KG1 (cell line): Measurements from ENCODE around the gene KLK12.
"Not testable (repeated sequence)": the region's sequence is repeated elsewhere in the genome, so short reads cannot be mapped to it uniquely, and the experiment has no call there.

Experiments
- DNase-seq: peaks from one replicate; lab custom pipeline; 2025; lab: John Stamatoyannopoulos, UW

The KLK12 gene

DNA sequence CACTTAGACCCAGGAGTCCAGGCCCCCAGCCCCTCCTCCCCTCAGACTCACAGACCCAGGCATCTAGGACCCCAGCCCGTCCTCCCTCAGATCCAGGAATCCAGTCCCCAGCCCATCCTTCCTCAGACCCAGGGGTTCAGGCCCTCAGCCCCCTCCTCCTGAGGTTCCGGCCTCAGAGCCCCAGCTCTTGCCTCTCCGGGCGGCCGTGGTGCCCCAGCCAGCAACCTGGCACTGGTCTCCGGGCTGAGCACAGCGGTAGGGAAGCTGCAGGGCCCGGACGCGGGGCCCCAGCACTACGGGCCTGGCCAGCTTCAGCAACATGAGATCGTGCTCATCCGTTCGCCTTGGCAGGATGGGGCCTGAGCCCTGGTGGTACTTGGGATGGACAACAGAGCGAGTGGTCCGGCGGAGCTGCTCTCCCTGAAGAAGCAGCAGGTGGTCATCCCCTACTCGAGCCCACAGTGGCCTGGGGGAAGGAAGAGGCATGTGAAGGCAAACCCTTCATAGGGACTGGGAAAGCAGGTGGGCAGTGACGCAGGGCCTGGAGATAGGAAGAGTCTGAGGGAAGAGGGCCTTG is 19.0 kb downstream of the KLK12 start:
- DNase-seq = no peak

DNA sequence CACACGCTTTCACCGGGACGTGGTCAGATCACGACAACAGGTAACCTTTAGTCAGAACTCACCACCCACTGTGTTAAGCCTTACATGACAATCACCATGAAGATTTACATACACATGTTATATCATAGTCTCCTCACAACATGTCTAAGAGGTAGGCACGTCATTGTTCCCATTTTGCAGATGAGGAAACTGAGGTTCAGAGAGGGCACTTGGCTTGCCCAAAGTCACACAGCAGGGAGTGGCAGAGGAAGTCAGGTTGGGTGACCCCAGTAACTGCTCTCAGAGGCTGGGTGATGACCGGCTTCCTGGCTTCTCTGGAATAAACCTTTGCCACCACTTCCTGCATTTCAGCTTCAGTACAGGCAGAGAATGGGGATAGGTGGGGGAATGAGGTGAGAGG is 20.6 kb downstream of the KLK12 start:
- DNase-seq = no peak

DNA sequence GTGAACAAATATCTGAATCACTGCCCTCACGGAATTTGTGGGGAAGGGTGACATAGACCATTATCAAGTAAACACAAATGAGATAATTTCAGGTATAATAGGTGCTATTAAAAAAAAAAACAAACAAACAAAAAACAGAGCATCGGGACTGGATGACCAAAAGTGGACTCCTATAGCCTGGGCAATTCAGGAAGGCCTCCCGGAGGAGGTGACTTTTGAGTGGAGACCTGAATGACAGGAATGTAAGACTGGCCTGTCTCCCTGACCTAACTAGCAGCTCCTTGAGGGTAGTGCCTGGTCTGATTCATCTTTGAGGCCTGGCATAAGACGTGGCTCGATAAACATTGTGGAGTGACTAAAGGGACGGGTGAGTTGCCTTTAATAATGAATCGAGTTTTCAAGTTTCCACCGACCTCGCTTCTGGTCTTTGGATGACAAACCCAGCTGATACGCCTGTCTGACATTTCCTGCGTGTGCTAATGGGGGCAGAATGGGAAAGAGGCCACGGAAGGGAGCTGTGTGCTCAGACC is 22.1 kb downstream of the KLK12 start:
- no peak for DNase-seq

DNA sequence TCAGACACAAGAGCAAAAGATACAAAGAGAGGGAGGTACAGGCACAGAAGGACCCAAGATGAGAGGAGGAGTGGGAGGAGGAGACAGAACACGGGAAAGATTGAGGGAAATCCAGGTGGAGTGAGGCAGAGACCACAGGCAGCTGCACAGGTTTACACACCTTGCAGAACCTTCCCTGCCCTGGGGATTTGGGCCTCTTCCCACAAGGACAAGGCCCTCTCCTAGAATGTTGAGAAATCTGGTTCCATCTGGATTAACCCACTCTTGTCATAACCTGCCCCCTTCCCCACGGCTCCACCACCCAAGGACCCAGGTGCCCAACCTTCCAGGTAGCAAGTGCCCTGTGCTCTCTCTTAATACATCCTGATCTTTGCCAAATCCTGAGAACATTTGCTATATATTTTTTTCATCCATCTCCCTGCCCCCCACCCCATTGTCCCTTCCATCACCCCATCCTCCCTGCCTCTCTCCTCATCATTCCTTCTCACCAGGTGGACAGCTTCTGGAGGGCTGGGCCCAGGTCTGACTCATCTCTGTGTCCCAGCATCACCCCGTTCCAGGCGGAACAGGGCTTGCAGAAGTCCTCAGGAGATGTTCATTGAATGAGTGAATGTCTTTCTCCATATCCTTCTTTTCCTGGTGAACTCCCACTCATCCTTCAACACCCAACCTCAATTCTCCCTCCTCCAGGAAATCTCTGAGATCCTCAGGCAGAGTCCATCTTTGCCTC is 24.6 kb downstream of the KLK12 start:
- DNase-seq = no peak

DNA sequence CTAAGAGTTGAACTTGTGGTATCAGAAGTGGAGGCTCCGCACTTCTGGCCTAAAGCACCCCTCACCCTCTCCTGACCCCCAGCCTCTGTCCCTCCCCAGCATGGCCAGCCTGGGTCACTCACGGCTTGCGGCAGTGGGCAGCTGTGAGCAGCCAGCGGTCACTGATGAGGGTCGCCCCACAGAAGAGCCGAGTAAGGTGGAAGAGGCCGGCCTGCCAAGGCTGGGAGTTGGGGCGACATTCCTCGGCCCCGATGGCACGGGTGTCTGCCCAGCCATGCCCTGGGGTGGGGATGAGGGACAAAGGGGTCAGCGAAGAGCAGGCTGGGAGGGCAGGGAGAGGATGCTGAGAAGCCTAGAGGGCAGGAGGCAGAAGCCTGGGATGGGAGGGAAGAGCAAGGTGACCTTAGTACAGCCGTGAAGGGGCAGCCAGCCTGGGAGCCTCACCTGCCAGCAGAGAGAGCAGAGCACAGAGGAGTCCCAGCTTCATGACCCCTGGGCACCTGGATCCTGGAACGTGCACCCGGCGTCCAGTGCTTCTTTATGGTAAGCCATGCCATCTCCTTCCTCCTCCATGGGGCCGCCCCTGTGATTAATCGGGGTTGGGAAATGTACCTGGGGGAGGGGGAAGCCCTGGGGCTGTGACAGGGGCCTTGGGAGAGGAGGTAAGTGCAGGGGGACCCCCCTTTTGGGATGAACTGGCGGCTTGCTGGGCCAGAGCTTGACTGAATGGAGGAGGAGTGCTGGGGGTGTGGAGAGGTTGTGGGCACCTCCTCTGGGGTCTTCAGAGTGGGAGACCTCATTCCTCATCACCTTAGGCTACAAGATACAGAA is 25.5 kb downstream of the KLK12 start:
- DNase-seq = no peak

DNA sequence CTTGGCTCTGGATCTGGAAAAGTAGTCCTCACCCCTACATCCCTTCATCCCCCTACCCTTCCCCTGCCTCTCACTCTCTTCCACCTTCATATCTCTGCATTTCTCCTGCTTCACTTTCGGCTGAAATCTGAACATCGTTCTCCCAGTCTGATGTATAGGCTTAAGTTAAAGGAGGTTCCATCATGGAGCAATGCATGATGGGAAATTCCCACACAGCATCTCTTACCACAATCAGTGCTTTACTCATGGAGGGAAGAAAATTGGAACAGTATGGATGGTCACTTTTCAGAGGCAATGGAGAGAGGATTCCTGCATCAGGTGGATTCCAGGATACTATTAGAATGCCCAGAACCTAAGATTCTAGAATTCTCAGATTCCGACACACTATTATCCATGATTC is 27.3 kb downstream of the KLK12 start:
- no peak for DNase-seq

DNA sequence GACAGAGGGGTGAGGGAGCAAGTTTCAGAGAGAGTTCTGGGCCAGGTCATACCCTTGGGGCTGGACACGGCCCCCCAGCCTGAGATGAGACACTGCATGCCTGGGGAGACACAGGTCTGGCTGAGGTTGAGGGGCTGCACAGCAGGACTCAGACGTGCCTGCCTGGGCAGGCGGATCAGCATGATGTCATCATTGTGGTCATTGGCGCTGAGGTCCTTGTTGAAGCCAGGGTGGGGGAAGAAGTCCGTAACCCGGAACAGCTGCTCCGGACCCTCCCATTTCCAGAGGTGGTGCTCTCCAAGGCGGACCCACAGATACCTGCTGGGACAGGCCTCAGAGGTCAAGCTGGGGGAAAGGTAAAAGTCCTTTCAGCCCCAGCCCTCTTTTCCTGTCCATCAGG is 28.4 kb downstream of the KLK12 start:
- DNase-seq = no peak

DNA sequence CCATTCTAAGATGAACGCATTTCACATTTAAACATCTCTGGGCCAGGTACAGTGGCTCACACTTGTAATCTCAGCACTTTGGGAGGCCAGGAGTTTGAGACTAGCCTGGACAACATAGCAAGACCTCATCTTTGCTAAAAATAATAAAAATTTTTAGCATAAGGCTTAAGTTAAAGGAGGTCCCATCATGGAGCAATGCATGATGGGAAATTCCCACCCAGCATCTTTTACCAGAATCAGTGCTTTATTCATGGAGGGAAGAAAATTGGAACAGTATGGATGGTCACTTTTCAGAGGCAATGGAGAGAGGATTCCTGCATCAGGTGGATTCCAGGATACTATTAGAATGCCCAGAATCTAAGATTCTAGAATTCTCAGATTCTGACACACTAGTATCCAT is 29.6 kb downstream of the KLK12 start:
- no peak for DNase-seq

DNA sequence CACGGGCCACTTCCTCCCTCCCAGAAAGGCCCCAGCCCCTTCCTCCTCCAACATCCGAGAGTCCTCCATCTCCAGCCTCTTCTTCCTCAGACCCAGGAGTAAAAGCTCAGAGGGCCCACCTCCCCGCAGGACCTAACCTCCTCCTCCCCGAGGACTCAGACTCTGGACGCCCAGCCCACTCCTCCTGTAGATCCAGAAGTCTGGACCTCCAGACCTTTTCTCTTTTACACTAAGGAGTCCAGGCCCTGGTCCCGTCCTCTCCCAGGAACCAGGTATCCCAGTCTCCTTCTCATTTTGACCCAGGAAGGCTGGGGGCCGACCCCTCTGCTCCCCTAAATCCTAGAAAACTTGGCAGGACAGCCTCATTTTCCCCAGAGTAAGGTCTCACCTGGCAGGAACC is 31.5 kb downstream of the KLK12 start:
- DNase-seq = no peak

DNA sequence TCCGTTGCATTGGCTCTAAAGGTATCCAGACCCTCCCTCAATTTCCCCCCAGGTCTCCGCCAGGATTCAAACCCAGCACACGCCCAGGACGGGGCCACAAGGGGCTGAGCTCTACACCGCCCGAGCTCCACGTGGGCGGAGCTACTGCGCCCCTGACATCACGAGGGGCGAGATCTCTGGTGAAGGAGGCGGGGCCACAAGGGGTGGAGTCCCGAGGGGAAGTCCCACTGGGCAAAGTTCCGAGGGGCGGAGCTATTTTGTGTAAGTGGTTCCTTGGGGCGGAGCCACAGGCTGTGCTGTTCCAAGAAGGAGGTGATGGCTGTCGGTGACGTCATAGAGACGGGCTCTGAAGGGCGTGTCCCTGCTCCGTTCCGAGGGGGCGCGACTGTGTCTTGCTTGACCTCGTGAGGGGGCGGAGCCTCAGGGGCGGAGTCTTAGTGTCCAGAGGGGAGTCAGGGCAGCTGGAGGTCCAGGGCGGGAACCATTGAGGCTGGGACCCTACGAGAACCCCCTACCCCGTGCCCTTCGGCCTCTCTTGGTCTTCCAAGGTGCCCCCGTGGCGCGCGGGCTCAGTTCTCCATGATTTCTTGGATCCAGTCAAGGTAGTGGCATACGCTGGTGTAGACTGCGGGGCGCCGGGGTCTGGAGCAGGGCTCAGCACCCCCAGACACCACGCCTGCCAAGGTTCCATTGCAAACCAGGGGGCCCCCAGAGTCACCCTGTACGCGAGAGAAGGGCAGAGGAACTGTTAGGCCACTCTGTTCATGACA is 32.1 kb downstream of the KLK12 start:
- no peak for DNase-seq

DNA sequence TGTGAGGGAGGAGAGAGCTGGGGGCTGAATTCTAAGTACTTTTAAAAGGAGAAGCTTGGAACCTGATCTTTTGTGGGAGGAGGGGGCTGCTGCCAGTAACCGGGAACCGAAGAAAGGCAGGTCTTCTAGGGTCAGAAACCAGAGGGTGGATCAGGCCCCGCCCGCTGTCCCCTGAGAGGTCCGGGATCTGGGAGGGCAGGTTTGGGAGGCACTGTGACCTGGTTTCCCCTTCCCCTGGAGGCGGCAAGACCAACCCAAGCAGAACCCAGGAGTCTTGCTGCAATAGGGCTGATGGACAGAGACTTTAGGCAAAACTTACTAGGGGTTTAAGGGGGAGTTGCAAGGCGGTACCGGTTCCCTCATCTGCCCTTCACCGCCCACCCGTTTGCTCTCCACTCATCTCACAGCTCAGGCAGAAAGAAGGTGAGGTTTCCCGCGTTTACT is 32.7 kb downstream of the KLK12 start:
- DNase-seq = no peak

DNA sequence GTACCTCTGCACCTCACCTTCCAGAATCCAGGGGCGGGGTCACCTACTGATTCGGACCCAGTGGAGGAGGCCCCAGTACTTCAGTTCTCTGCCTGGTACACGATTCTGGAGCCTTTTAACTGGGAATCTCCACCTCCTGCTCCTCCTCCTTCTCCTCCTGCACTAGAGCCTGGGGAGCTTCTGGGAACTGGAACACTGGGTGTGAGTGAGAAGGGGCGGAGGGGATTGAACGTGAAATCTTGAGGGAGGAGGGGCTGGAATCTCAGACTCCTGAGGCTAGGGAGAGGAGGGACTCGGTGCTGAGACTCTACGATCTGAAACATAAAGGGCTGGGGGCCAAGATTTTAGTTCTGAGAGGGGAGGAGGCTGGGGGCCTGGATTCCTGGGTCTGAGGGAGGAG is 33.3 kb downstream of the KLK12 start, which contains the start of gene KLK8:
Gene KLK8, minus strand, starts transcription at position 90 of the 400 bp plus-strand sequence. CDS start 437 bp downstream, outside the sequence.
- no peak for DNase-seq

DNA sequence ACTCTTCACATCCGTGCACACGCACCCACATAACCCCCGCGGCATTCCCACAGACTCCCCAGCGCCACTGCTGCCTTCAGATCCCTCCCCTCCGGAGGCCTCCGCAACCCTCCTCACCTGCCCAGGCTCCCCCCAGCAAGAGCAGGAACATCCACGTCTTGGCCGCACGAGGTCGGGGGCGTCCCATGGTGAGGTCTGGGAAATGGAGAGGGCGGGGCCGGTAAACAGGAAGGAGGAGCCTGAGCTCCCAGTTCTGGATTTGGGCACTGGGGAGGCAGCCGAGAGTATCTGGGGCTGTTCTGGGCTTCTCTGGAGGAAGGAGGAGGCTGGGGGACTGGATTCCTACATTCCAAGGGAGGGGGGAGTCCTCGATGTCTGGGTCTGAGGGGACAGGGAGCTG is 33.8 kb downstream of the KLK12 start:
- no peak for DNase-seq

DNA sequence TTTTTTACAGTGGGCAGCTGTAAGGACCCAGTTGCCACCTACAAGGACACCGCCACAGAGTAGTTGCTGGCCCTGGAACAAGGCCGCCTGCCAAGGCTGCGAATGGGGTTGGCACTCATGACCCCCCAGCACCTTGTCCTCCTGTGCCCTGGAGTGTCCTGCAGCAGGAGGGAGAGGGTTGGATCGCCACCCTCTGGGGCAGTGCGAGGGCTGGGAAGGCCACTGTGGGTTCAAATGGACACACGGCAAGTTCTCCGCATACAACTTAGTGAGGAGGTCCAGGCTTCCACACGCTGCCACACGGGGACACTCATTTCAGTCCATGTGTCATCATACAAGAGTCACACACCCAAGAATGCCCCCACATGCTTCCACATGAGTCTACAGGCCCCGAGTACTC is 34.4 kb downstream of the KLK12 start:
- DNase-seq = no peak

DNA sequence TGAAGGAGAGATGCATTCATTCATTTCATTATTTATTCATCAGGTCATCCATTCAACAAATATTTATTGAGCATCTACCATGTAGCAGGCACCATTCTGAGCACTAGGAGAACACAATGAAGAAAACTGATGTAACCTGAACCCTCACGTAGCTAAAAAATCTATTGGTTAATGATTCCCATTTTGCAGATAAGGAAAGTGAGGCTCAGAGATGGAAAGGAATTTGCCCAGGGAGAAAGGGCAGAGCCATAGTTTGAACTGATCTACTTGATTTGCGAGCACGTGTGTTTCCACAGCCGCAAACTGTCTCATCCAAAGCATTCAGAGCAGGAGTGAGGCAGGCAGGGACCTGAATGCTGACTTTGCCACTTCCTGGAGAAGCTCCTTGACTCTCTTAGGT is 36.1 kb downstream of the KLK12 start:
- no peak for DNase-seq

DNA sequence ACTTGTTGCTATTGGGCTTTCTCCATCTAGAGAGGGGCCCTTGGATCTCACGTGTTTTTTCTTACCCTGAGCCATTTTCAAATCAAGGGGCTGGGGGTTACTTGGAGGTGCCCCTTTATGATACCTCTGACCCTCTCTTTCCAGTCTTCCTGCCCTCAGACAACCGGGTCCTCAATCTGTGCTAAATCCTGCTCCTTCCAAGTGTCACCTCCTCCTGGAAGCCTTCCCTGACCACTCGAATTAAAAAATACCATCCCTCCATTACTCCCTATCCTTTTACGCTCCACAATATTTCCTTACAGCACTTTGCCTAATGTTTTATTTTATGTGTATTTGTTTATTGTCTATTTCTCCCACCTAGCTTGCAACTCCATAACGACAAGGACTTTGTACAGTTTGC is 36.7 kb downstream of the KLK12 start:
- DNase-seq = no peak

DNA sequence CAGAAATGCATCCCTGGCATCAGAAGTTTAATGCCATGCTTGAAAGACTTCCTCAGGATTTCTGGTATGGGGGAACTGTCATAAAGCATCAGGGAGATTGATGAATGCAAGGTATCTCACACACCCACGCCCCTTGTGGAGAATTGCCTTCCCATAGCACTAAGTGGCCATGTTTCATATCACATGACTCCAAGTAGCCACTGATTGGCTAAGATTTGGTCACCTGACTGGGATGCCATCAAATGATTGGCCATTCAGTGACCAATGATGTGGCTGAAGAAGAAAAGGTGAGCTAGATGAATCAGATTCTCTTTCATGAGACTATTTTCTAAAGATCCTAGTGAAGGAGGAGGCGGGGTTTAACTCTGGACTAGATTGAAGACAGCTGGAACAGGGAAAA is 40.7 kb downstream of the KLK12 start:
- no peak for DNase-seq

DNA sequence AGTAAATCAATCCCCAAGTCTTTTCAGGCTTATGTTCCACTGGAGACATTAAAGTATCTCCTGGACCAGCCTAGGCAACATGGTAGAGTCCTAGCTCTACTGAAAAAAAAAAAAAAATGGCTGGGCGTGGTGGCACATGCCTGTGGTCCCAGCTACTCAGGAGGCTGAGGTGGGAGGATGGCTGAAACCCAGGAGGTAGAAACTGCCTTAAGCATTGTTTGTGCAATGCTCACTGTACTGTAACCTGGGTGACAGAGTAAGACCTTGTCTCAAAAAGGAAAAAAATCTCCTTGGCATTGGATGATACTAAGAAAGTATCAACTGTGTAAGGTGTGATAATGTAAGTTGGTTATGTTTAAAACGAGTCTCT is 42.2 kb downstream of the KLK12 start:
- no peak for DNase-seq

DNA sequence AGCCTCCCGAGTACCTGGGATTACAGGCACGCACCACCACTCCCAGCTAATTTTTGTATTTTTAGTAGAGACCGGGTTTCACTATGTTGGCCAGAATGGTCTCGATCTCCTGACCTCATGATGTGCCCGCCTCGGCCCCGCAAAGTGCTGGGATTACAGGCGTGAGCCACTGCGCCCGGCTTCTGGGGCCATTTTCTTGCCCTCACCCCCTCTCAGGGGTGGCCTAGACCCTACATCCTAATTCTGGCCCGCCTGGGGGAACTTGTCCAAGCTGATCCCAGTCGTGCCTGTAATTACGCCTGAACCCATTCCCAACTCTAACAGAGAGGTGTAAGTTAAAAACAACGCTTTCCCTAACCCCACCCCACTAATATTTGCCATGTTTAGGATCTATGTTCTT is 50.4 kb downstream of the KLK12 start:
- not testable (repeated sequence) for DNase-seq

DNA sequence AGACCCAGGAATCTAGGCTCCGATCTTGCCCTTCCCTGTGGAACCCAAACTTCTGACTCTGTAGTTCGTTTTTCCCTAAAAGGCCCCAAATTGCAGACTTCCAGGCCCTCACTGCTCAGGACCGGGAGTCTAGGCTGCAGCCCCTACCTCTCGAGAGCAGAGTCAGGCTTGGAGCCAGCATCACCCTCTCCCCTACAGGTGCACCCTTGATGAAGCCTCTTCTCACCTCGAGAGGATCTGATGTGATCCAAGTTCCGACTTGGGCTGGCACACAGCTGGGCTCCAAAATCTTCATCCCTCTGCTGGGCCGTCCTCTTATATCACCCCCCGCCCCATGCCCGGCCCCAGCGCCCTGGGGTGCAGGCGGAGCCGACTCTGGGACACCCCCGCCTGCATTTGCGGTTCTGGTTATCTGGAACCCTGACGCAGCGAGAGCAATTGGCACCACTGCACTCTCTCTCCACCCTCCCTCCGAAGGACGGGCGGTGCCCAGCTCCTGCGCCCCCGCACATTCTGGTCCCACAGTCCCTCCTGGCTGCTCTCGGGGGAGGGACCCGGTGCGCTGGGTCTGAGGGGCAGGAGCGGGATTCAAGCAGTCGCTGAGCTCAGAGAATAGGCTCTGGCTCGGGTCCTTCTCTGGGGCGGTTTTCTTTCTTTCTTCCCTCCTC is 51.0 kb downstream of the KLK12 start, which contains the start of gene KLK7:
Gene KLK7, minus strand, starts transcription at position 293 of the 668 bp plus-strand sequence. CDS start 1,518 bp downstream, outside the sequence.
- DNase-seq = no peak

DNA sequence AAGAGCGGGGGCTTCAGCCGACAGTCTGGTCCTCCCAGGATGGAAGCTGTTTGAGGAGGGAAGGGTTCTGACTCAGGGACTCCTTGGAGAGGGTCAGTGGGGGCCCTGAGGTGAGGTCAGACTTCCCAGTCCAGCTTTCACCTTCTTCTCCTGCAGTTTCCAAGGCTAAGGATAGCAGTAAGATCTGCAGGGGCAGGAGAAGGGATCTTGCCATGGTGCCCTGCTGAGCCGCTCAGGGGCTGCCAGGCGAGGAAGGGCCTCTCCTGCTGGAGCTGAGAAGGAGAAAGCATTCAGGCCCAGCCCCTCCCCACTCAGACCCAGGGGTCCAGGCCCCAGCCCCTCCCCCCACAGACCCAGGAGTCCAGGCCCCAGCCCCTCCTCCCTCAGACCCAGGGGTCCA is 52.6 kb downstream of the KLK12 start:
- no peak for DNase-seq
